Spleen (tissue), 13 donors: ENCODE measurements around the gene BRD3. TPM values are rescaled to one million over a fixed set of nuclear protein-coding genes. Genes with fewer than 3 reads are reported as not detected.

ENCODE experiments used
- DNase-seq: peaks from one replicate; pipeline ENCODE4 v3.0.0-alpha.2; 2020
- H3K27ac ChIP-seq, 8 donors: fragments of 200-600 bp; sonication (generic) in 7 of 8; 1 replicate in 4 of 8; 2 replicates in 4 of 8; pipeline versions ENCODE4 v1.5.0 to v1.8.0; 2016 to 2021; ENCODE audit warnings: inconsistent platforms in 4 of 8, mild to moderate bottlenecking in 4 of 8, moderate library complexity in 1 of 8
- H3K27me3 ChIP-seq, 7 donors: fragments of 200-600 bp; sonication (generic) in 6 of 7; replicated peaks in 1 of 7; 1 replicate in 4 of 7; 2 replicates in 3 of 7; pipeline versions ENCODE4 v1.5.0 to v1.8.0; 2016 to 2021; ENCODE audit warnings: inconsistent platforms in 3 of 7, mild to moderate bottlenecking in 1 of 7
- H3K36me3 ChIP-seq, 6 donors: fragments of 200-600 bp; sonication (generic) in 5 of 6; 1 replicate in 4 of 6; 2 replicates in 2 of 6; pipeline versions ENCODE4 v1.5.0 to v1.8.0; 2016 to 2021; ENCODE audit warnings: inconsistent platforms in 2 of 6
- H3K4me1 ChIP-seq, 6 donors: fragments of 200-600 bp; sonication (generic) in 5 of 6; 1 replicate in 3 of 6; 2 replicates in 3 of 6; pipeline versions ENCODE4 v1.5.0 to v1.8.0; 2016 to 2021; ENCODE audit warnings: inconsistent platforms in 3 of 6
- H3K4me3 ChIP-seq, 8 donors: fragments of 200-600 bp; sonication (generic) in 7 of 8; 1 replicate in 4 of 8; 2 replicates in 4 of 8; pipeline versions ENCODE4 v1.5.0 to v1.8.0; 2016 to 2021; ENCODE audit warnings: inconsistent platforms in 4 of 8, mild to moderate bottlenecking in 4 of 8, moderate library complexity in 2 of 8
- H3K9me3 ChIP-seq, 8 donors: fragments of 200-600 bp; sonication (generic) in 7 of 8; 1 replicate in 4 of 8; 2 replicates in 4 of 8; pipeline versions ENCODE4 v1.5.0 to v1.8.0; 2016 to 2021; ENCODE audit warnings: inconsistent platforms in 4 of 8
- POLR2A ChIP-seq, 3 donors: fragments of 450-650 bp; IDR thresholded peaks; one replicate each; pipeline ENCODE4 v1.5.1; 2017; ENCODE audit warnings: antibody characterized with exemption in 3 of 3, mild to moderate bottlenecking in 1 of 3
- POLR2AphosphoS5 ChIP-seq, 3 donors: sonication (generic); formaldehyde crosslinking; IDR thresholded peaks; one replicate each; pipeline ENCODE4 v1.5.1; 2017; ENCODE audit warnings: antibody characterized with exemption in 3 of 3
- WGBS, 5 donors: extraction: QIAGEN DNeasy Blood & Tissue Kit in 3 of 5; methylation state at CpG; one replicate each; pipeline versions ENCODE4 v1.1.5 to v1.1.7; 2013 to 2018; 5-methylcytosine and 5-hydroxymethylcytosine counted together
- intact Hi-C: fragments of 100-400 bp; cut with DNase I; formaldehyde crosslinking; loops from one replicate; pipeline ENCODE4 v1.15.0; 2023; ENCODE audit warnings: low total_unique reads
- long read RNA-seq, 2 donors: transcript quantifications; one replicate each; lab custom pipeline, GENCODE V29; 2026
- polyA plus RNA-seq, 3 donors: library from polyadenylated mRNA; stranded (reverse); fragments of 200-250 nt; gene quantifications; one replicate each; pipeline ENCODE4 v1.2.1, GENCODE V29; 2013
- total RNA-seq, 7 donors: library from RNA; depleted of rRNA in 3 of 7; stranded (reverse); fragments of >200 nt in 3 of 7; fragmentation: NEBNext Ultra II Directional in 4 of 7; extraction: Animal tissue kit (Norgen Biotek cat#: 25700) in 4 of 7; gene quantifications; one replicate each; pipeline versions ENCODE4 v1.1.0 to v1.2.1, GENCODE V29; 2016 to 2021
- TF ChIP-seq, protein P1 (sequence below), 11 experiments: fragments of 200-600 bp in 7 of 11; fragments of 450-650 bp in 4 of 11; sonication (generic) in 4 of 11; IDR thresholded peaks in 8 of 11; conservative IDR thresholded peaks in 3 of 11; 1 replicate in 7 of 11; 2 replicates in 4 of 11; pipeline versions ENCODE4 v1.4.0 to v1.8.0; 2016 to 2021; ENCODE audit warnings: antibody characterized with exemption in 11 of 11, inconsistent platforms in 4 of 11, mild to moderate bottlenecking in 1 of 11
- donor health status: healthy with polysubstance abuse.
- donor health status: DM: no; HTN: no; CAD: no; lungs with moderate emphysema.
- donor health status: DM: no; HTN: no; CAD: no.
- donor health status: Bipolar disorder and iron deficiency.
- donor health status: healthy.
- donor health status: DM: no; HTN: no; CAD: no.
- donor health status: DM: yes; HTN: yes; CAD: no.

BRD3 gene
- total RNA-seq (10 to 100 TPM; 21.3 to 54.0 (median 35.9) TPM), polyA plus RNA-seq (10 to 100 TPM in 1 of 3 donors, 1 to 10 TPM in 2; 5.9 to 12.6 (median 6.1) TPM)
- long read RNA-seq, donor 1, full-length matches to known transcripts: 2 of 2 reads
- long read RNA-seq, donor 1, partial matches to known transcripts: 0 of 2 reads
- long read RNA-seq, donor 1, other reads (novel, unspliced or antisense): 0 of 2 reads
- long read RNA-seq, donor 2: 0 reads

DNA sequence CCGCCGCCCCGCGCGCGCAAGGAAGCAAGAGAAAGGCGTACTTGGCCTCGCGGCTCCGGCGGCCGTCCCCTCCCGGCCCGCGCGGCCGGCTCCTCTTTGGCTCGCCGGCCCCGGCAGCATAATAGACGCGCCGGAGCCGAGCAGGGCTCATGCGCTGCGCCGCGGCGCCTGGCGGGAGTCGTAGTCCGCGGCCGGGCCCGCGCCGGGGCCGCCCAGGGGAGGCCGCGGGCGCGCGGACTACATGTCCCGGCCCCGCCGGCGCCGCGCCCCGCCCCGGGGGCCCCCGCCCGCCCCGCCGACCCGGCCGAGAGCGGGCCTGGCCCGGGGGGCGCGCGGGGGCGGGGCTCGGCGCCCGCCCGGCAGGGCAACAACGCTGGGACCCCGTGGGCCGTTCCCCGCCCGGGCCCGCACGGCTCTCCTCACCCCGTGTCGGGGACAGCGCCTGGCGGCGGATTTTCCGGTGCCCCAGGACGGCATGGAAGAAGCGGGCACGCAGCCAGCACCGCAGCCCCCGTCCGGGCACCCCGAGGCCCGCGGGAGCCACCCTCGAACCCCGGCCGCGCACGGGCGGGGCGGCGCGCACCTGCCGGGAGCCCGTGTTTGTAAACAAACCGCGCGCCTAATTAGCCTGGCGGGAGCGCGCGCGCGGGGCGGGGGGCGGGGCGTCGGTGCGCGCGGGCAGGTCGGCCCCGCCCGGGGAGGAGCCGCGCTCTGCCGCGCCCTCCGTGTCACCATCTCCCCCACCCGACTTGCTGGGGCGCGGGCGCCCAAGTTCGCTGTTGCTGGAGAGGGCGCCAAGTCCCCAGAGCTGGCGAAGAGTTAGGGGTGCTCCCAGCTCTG is at the start of gene BRD3:
Gene BRD3, minus strand, starts transcription at position 123 of the 840 bp plus-strand sequence. CDS start 14,549 bp downstream, outside the sequence.
- Histone ChIP-seq H3K9me3 (no peaks in the 10 kb centered on the region), H3K27me3 (peaks cover 0 to 37% (median 8%) of the 10 kb centered on the region in 7 donors), H3K4me1 (peaks cover 10 to 51% (median 44%) of the 10 kb centered on the region in 6 donors), H3K4me3 (peak within 1 kb of the TSS; percentile 56 to 94 (median 78)), H3K36me3 (peaks cover 0 to 8% (median 0%) of the 10 kb centered on the region in 6 donors), H3K27ac (peak within 1 kb of the TSS; percentile 95 to 100 (median 99))
- intact Hi-C loops: loop anchor here (10.0 kb wide), 1 partner anchor 67 kb away; the partner anchor contains the start of gene WDR5
- WGBS, 5 donors: 0% methylated on average over 2 to 131 of the region's 131 CpGs
- TF ChIP-seq POLR2A (IDR thresholded peaks at IDR 0.05) (peak in 1 of 3 donors; percentile 61), POLR2AphosphoS5 (IDR thresholded peaks at IDR 0.05) (peak; percentile 82 to 90 (median 89))
- TF ChIP-seq, protein P1, sequence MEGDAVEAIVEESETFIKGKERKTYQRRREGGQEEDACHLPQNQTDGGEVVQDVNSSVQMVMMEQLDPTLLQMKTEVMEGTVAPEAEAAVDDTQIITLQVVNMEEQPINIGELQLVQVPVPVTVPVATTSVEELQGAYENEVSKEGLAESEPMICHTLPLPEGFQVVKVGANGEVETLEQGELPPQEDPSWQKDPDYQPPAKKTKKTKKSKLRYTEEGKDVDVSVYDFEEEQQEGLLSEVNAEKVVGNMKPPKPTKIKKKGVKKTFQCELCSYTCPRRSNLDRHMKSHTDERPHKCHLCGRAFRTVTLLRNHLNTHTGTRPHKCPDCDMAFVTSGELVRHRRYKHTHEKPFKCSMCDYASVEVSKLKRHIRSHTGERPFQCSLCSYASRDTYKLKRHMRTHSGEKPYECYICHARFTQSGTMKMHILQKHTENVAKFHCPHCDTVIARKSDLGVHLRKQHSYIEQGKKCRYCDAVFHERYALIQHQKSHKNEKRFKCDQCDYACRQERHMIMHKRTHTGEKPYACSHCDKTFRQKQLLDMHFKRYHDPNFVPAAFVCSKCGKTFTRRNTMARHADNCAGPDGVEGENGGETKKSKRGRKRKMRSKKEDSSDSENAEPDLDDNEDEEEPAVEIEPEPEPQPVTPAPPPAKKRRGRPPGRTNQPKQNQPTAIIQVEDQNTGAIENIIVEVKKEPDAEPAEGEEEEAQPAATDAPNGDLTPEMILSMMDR (IDR thresholded peaks at IDR 0.05 in 8 of 11, conservative IDR thresholded peaks at IDR 0.05 in 3 of 11): no peak
- DNase-seq: peak; percentile 96

DNA sequence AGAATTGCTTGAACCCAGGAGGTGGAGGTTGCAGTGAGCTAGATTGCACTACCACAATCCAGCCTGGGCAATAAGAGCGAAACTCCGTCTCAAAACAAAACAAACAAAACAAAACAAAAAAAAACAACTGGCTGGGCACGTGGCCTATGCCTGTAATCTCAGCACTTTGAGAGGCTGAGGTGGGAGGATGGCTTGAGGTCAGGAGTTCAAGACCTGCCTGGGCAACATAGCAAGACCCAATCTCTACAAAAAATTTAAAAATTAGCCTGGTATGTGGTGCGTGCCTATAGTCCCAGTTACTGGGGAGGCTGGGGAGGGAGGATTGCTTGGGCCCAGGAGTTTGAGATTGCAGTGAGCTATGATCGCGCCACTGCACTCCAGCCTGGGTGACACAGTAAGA is 44.7 kb upstream of the BRD3 start:
- 85 to 92% (median 92%) methylated on average over 6 of the region's 6 CpGs for WGBS, 5 donors
- H3K27ac ChIP-seq: no peak overlapping the region
- H3K27me3 ChIP-seq: no peaks in the 10 kb centered on the region
- peak; percentile 2 for DNase-seq
- TF ChIP-seq POLR2A (IDR thresholded peaks at IDR 0.05) (no peak), POLR2AphosphoS5 (IDR thresholded peaks at IDR 0.05) (no peak)
- TF ChIP-seq, protein P1 (IDR thresholded peaks at IDR 0.05 in 8 of 11, conservative IDR thresholded peaks at IDR 0.05 in 3 of 11): no peak
- H3K4me3 ChIP-seq: no peak overlapping the region
- H3K9me3 ChIP-seq: no peaks in the 10 kb centered on the region
- no peaks in the 10 kb centered on the region for H3K4me1 ChIP-seq
- H3K36me3 ChIP-seq: no peaks in the 10 kb centered on the region
- intact Hi-C loops: no loop called here

DNA sequence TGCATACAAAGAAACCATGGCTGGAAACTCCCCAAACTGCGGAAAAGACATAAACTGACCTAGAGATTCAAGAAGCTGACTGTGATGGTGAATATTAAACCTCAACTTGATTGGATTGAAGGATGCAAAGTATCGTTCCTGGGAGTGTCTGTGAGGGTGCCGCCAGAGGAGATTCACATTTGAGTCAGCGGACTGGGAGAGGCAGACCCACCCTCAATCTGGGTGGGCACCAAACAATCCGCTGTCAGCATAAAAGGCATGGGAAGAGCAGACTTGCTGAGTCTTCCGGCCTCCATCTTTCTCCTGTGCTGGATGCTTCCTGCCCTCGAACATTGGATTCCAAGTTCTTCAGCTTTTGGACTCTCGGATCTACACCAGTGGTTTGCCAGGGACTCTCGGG is 43.2 kb upstream of the BRD3 start:
- DNase-seq: peak; percentile 25
- Histone ChIP-seq H3K4me1 (no peaks in the 10 kb centered on the region), H3K9me3 (no peaks in the 10 kb centered on the region), H3K36me3 (no peaks in the 10 kb centered on the region), H3K27ac (no peak overlapping the region), H3K27me3 (peaks cover 0 to 8% (median 0%) of the 10 kb centered on the region in 7 donors), H3K4me3 (no peak overlapping the region)
- intact Hi-C loops: no loop called here
- TF ChIP-seq POLR2A (IDR thresholded peaks at IDR 0.05) (no peak), POLR2AphosphoS5 (IDR thresholded peaks at IDR 0.05) (no peak)
- TF ChIP-seq, protein P1 (IDR thresholded peaks at IDR 0.05 in 8 of 11, conservative IDR thresholded peaks at IDR 0.05 in 3 of 11): no peak
- WGBS, 5 donors: 66 to 80% (median 78%) methylated on average over 9 of the region's 9 CpGs
